ENCODE data around the gene CCNE1. TPM values are rescaled to one million over a fixed set of nuclear protein-coding genes. Genes with fewer than 3 reads are reported as not detected.

The CCNE1 gene
- 3.8 TPM for total RNA-seq
- 2.2 TPM for polyA plus RNA-seq

DNA sequence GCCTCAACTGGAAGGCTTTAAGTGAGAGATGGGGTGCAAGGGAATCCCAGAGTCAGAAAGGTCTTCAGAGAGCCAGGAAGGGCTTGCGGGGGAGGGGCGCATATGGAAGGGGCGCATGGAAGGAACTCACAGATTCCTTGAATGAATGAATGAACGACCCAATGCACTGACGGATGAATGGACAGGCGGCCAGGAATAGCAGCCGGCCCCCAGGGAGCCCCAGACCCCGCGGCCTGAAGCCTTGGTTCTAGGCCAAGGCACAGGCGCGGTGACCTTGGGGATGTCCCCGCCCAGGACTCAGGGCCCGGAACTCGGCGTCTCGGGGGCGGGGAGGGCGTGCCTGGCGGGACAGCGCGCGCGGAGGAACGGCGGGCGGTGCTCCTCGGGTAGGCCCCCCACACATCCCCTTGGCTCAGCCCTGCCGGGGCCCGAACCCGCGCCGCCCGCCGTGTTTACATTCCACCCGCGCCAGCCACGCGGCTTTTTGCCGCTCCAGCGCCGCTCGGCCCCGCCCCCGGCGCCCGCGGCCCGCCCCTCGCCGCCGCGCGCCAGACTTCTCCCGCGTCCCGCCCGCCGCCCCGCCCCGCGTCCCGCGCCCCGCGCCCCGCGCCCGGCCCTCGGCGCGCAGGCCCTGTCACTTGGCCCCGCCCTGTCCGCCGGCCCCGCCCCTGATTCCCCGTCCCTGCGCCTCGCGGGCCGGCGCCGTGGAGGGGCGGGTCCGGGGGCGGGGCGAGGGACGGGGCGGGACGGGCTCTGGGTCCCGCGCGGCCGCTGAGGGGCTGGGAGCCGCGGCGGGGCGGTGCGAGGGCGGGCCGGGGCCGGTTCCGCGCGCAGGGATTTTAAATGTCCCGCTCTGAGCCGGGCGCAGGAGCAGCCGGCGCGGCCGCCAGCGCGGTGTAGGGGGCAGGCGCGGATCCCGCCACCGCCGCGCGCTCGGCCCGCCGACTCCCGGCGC is at the start of gene CCNE1:
CCNE1 (plus strand) TSS at position 867 of the 955 bp plus-strand sequence. CDS start 565 bp downstream, outside the sequence.
- 2% methylated on average over 123 of the region's 125 CpGs for WGBS
- peak; percentile 67 for DNase-seq (ENCODE audit: extremely low spot score)
- peak within 1 kb of the TSS; percentile 29 for H3K27ac ChIP-seq (ENCODE audit: low read depth)
- peak within 1 kb of the TSS; percentile 88 for H3K4me3 ChIP-seq (ENCODE audit: low read depth, low read length)
- H3K4me1 ChIP-seq (ENCODE audit: insufficient read depth) = peaks cover 2% of the 10 kb centered on the region
- H3K36me3 ChIP-seq (ENCODE audit: insufficient read depth) = no peaks in the 10 kb centered on the region

DNA sequence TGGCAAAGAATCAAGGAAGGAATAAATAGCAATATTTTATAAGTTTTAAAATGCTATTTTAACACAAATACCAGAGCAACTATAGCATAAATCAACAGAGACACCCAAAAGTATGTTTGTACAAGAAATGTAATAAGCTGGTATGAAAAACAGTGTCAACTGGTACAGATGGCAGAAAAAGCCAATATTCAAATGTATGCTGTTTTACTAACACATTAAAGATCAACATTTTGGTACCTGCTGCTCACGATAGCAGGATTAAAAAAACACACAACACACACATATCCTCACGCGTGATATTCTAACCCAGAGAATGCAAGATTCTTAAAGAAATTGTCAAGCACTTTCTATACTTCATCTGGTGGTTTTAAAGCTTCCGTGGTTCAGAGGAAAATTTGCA is 48.6 kb upstream of the CCNE1 start:
- no peaks in the 10 kb centered on the region for H3K4me1 ChIP-seq (ENCODE audit: insufficient read depth)
- 81% methylated on average over 4 of the region's 4 CpGs for WGBS
- H3K36me3 ChIP-seq (ENCODE audit: insufficient read depth) = no peaks in the 10 kb centered on the region
- DNase-seq (ENCODE audit: extremely low spot score) = no peak
- no peak overlapping the region for H3K27ac ChIP-seq (ENCODE audit: low read depth)
- no peak overlapping the region for H3K4me3 ChIP-seq (ENCODE audit: low read depth, low read length)

DNA sequence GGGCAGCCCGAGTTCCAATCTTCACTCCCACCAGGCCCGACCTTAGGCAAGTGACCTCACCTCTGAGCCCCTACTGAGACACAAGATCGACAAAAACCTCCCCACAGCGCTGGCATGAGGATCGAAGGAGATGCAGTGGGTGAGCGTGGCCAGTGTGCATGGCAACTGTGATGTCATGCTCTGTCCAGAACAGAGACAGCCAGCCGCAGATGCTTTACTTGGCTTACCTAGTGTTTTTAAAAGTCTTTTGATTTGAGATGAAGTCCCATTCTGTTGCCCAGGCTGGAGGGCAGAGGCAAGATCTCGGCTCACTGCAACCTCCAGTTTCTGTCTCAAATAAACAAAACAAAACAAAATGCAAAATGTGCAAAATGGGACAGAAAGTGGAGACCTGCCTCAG is 47.4 kb upstream of the CCNE1 start:
- no peak overlapping the region for H3K27ac ChIP-seq (ENCODE audit: low read depth)
- WGBS = 92% methylated on average over 8 of the region's 8 CpGs
- no peak overlapping the region for H3K4me3 ChIP-seq (ENCODE audit: low read depth, low read length)
- H3K4me1 ChIP-seq (ENCODE audit: insufficient read depth) = no peaks in the 10 kb centered on the region
- no peaks in the 10 kb centered on the region for H3K36me3 ChIP-seq (ENCODE audit: insufficient read depth)
- DNase-seq (ENCODE audit: extremely low spot score) = no peak

DNA sequence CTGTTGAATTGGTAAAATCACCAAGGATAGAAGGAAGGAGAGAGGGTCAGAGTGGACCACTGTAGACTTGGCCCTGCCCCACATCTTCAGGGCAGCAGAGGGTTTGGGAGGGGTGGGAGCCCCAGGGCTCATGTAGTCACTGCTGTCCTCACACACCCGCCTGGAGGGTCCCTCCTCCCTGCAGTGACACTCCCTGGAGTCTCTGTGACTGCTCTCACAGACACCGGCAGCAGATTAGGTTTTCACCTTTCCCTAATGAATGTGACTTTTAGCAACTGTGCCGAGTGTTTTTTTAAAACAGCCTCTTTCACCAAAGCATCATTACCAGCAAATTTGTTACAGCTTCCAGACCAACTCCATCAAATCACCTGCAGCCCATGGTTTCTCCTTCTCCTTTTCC is 45.7 kb upstream of the CCNE1 start:
- DNase-seq (ENCODE audit: extremely low spot score) = no peak
- Histone ChIP-seq H3K4me1 (ENCODE audit: insufficient read depth) (no peaks in the 10 kb centered on the region), H3K27ac (ENCODE audit: low read depth) (no peak overlapping the region), H3K36me3 (ENCODE audit: insufficient read depth) (no peaks in the 10 kb centered on the region), H3K4me3 (ENCODE audit: low read depth, low read length) (no peak overlapping the region)
- 57% methylated on average over 3 of the region's 3 CpGs for WGBS

DNA sequence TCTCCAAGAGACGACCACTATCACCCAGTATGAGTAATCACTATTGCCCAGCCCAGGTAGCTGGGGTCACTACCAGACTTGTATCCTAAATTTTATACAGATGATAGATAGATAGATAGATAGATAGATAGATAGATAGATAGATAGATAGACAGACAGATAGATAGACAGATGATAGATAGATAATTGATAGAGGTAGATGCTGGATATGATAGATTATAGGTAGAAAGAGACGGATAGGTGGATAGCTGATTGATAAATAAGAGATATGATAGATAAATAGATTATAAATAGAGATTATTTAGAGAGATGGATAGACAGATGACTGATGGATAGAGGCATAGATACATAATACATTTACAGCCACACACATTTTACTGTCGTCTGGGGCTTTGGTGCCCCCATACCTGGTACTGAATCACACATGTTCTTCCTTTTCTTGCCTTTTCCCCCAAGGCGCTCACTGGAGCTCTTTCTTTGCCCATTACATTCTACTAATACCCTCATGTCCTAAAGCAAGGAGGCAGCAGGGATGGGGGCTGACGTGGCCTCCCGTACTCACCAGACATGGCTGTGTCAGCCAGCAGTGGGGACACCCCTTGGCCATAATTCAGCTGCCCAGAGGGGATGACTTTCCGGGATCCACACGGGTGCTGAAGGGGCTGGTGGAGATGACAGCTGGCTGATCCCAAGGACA is 44.6 kb upstream of the CCNE1 start:
- no peaks in the 10 kb centered on the region for H3K4me1 ChIP-seq (ENCODE audit: insufficient read depth)
- 72% methylated on average over 8 of the region's 8 CpGs for WGBS
- H3K27ac ChIP-seq (ENCODE audit: low read depth) = no peak overlapping the region
- H3K4me3 ChIP-seq (ENCODE audit: low read depth, low read length) = no peak overlapping the region
- no peaks in the 10 kb centered on the region for H3K36me3 ChIP-seq (ENCODE audit: insufficient read depth)
- no peak for DNase-seq (ENCODE audit: extremely low spot score)

DNA sequence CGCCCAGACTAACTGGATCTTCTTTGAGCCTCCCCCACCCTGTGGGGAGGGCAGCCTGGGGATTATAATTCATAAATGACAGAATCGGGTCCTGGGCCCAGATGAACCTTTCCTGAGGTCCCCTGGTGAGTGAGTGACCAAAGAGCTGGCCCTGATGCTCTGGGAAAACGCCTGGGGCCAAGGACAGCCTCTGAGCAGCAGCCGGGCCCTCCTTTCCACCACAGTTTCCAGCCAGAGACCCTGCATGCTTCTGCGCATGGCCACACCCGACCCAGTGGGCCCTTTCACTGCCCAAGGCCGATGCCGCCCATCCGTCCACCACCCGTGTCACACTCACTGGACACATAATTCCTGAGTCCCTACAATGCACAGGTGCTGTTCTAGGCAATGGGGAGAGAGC is 43.6 kb upstream of the CCNE1 start:
- H3K4me3 ChIP-seq (ENCODE audit: low read depth, low read length) = no peak overlapping the region
- no peak for DNase-seq (ENCODE audit: extremely low spot score)
- no peak overlapping the region for H3K27ac ChIP-seq (ENCODE audit: low read depth)
- H3K36me3 ChIP-seq (ENCODE audit: insufficient read depth) = no peaks in the 10 kb centered on the region
- no peaks in the 10 kb centered on the region for H3K4me1 ChIP-seq (ENCODE audit: insufficient read depth)
- 87% methylated on average over 10 of the region's 10 CpGs for WGBS

DNA sequence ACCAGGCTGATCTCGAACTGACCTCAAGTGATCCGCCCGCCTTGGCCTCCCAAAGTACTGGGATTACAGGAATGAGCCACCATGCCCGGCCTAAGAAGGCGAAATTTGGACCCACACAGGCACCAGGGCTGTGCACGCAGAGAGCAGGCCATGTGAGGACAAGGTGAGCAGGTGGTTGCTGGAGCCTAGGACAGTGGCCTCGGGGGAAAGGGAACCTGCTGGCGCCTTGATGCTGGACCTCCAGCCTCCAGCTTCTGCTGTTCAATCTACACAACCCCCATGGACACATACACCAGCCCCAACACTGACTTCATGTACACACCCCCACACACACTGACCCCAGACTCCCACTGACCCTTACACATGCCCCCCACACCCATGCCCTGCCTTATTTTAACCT is 41.8 kb upstream of the CCNE1 start:
- 94% methylated on average over 8 of the region's 8 CpGs for WGBS
- Histone ChIP-seq H3K36me3 (ENCODE audit: insufficient read depth) (no peaks in the 10 kb centered on the region), H3K27ac (ENCODE audit: low read depth) (no peak overlapping the region), H3K4me1 (ENCODE audit: insufficient read depth) (no peaks in the 10 kb centered on the region), H3K4me3 (ENCODE audit: low read depth, low read length) (no peak overlapping the region)
- no peak for DNase-seq (ENCODE audit: extremely low spot score)

DNA sequence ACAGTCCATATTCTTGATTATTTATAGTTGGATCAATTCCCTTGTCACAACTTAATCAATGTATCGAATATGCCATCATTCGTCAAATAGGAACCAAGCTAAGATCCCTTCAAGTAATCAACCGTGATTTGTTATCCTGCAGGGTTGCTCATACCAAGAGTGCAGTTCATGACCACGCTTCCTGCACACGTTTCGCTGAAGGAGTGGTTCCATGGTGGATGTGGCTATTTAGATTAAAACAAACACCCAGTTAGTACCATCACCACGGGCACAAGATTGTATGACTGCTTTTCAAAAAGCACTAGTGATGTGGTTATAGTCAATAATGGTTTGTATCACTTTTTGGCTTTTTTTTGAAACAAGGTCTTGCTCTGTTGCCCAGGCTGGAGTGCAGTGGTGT is 41.1 kb upstream of the CCNE1 start:
- 86% methylated on average over 7 of the region's 7 CpGs for WGBS

DNA sequence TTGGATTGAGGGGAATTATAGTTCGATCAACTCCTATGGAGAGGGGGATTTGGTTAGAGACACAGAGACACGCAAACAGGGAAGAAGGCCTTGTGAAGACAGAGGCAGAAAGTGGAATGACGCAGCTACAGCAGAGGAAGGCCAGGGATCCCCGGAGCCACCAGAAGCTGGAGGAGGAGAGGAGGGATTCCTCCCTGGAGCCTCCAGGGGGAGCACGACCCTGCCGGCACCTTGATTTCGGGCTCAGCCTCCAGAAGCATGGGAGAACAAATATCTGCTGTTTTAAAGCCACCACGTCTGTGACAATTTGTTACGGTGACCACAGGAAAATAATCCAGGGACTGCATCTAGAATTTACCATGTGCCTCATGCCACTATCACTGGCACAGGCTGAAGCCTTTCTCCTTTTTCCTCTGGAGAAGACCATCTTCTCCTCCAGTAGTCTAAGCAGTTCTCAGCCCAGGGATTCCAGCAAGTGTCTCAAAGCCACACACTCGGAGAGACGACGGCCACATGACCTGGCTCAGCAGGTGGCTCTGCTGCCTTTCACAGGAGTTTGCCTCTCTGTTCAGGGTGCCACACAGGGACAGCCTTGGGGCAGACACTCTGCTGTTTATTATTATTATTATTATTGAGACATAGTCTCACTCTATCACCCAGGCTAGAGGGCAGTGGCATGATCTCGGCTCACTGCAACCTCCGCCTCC is 39.9 kb upstream of the CCNE1 start:
- Histone ChIP-seq H3K36me3 (ENCODE audit: insufficient read depth) (no peaks in the 10 kb centered on the region), H3K4me3 (ENCODE audit: low read depth, low read length) (no peak overlapping the region), H3K4me1 (ENCODE audit: insufficient read depth) (no peaks in the 10 kb centered on the region), H3K27ac (ENCODE audit: low read depth) (no peak overlapping the region)
- peak; percentile 33 for DNase-seq (ENCODE audit: extremely low spot score)
- 24% methylated on average over 14 of the region's 14 CpGs for WGBS

More for the DNA sequence above, 41.1 kb upstream of the CCNE1 start:
- no peaks in the 10 kb centered on the region for H3K4me1 ChIP-seq (ENCODE audit: insufficient read depth)
- H3K36me3 ChIP-seq (ENCODE audit: insufficient read depth) = no peaks in the 10 kb centered on the region
- no peak overlapping the region for H3K4me3 ChIP-seq (ENCODE audit: low read depth, low read length)
- H3K27ac ChIP-seq (ENCODE audit: low read depth) = no peak overlapping the region
- no peak for DNase-seq (ENCODE audit: extremely low spot score)

DNA sequence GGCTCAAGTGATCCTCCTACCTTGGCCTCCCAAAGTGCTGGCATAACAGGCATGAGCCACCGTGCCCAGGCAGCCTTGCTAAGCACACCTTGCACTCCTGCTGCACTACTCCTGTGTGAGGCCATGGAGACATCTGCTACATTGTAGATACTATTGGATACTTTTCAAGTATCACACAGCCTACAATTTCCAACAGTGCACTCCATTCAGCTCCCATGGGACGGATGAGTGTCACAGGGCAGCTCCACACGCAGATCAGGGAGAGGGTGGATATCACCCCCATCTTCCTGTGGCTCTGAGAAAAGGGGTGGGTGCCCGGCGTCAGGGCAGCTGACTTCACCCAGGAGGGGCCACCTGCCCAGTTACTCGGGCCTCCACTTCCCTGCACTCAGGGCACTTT is 39.1 kb upstream of the CCNE1 start:
- WGBS = 88% methylated on average over 6 of the region's 6 CpGs
- no peak overlapping the region for H3K4me3 ChIP-seq (ENCODE audit: low read depth, low read length)
- no peaks in the 10 kb centered on the region for H3K36me3 ChIP-seq (ENCODE audit: insufficient read depth)
- no peak for DNase-seq (ENCODE audit: extremely low spot score)
- H3K4me1 ChIP-seq (ENCODE audit: insufficient read depth) = no peaks in the 10 kb centered on the region
- H3K27ac ChIP-seq (ENCODE audit: low read depth) = no peak overlapping the region

DNA sequence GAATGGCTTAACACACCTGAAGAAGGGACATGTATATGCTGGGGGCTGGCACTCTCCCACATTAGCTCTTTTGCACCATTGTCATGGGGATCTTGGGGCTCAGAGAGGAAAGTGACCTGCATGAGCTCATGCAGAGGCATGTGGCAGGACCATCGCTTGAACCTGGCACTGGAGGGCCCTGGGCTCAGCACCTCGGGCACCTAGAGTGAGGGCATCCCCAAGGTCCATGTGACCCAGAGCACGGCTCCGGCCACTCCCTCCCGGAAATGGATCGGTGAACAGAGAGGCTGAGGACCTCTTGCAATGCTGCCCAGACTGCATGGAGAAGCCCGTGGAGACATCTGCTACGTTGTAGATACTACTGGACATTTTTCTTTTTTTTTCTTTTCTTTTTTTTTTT is 38.6 kb upstream of the CCNE1 start:
- H3K36me3 ChIP-seq (ENCODE audit: insufficient read depth) = no peaks in the 10 kb centered on the region
- 90% methylated on average over 8 of the region's 8 CpGs for WGBS
- DNase-seq (ENCODE audit: extremely low spot score) = no peak
- no peak overlapping the region for H3K27ac ChIP-seq (ENCODE audit: low read depth)
- no peaks in the 10 kb centered on the region for H3K4me1 ChIP-seq (ENCODE audit: insufficient read depth)
- no peak overlapping the region for H3K4me3 ChIP-seq (ENCODE audit: low read depth, low read length)

DNA sequence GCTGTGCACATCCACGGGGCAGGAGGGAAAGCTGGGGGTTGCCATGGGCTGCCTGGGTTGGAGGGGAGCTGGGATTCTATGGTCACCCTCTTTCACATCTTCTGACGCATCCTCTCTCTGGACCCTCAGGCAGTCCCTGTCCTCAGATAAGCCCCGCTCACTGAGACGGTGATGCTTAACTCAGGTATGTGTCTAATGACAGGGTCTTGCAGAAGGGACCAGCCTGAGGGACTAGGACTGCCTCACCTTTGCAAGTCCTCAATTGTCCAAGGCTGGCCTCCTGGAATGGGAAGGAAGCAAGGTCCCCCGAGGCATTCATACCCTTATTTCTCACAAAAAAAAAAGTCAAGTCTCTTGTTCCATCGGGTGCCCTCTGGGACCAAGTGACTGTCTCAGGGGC is 37.7 kb upstream of the CCNE1 start:
- 94% methylated on average over 6 of the region's 6 CpGs for WGBS
- H3K27ac ChIP-seq (ENCODE audit: low read depth) = no peak overlapping the region
- no peak overlapping the region for H3K4me3 ChIP-seq (ENCODE audit: low read depth, low read length)
- DNase-seq (ENCODE audit: extremely low spot score) = no peak
- H3K4me1 ChIP-seq (ENCODE audit: insufficient read depth) = no peaks in the 10 kb centered on the region
- H3K36me3 ChIP-seq (ENCODE audit: insufficient read depth) = no peaks in the 10 kb centered on the region

DNA sequence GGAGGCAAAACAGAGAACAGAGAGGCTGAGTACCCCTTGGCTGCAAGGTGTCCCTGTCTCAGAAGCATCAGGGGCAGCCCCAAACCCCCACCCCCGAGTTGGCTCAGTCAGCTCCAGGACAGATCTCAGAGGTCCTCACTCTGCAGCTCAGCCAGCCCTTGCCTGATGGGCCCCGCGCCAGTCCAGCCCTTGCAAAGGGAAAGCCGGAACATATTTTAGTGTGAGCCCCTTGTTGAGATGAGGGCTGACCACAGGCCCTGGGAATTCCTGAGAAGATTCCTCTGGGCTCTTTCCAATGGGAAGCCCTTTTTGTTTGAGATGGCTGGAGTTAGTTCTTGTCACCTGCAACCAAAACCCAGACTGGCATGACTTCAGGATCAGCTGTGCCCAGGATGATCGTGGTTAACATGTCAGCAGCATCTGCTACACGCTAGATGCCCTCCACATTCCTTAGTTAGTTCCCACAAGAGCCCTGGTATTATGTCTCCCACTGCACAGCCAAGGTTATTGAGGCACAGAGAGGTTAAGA is 33.9 kb upstream of the CCNE1 start:
- Histone ChIP-seq H3K4me1 (ENCODE audit: insufficient read depth) (no peaks in the 10 kb centered on the region), H3K27ac (ENCODE audit: low read depth) (no peak overlapping the region), H3K36me3 (ENCODE audit: insufficient read depth) (no peaks in the 10 kb centered on the region), H3K4me3 (ENCODE audit: low read depth, low read length) (no peak overlapping the region)
- WGBS = 66% methylated on average over 6 of the region's 6 CpGs
- no peak for DNase-seq (ENCODE audit: extremely low spot score)

All from urinary bladder (tissue), 4 donors.